GM10266 (cell line): ENCODE measurements around the gene KPNA5.

Experiments used
- DNase-seq: peaks from one replicate; pipeline ENCODE4 v3.0.0; 2012; ENCODE audit errors: extremely low spot score
- CTCF ChIP-seq: IDR thresholded peaks from 2 replicates; pipeline ENCODE4 v1.5.1; 2012; ENCODE audit warnings: mild to moderate bottlenecking, low read depth; ENCODE audit not compliant: control insufficient read depth, insufficient read depth; ENCODE audit errors: missing control alignments

Gene KPNA5

DNA sequence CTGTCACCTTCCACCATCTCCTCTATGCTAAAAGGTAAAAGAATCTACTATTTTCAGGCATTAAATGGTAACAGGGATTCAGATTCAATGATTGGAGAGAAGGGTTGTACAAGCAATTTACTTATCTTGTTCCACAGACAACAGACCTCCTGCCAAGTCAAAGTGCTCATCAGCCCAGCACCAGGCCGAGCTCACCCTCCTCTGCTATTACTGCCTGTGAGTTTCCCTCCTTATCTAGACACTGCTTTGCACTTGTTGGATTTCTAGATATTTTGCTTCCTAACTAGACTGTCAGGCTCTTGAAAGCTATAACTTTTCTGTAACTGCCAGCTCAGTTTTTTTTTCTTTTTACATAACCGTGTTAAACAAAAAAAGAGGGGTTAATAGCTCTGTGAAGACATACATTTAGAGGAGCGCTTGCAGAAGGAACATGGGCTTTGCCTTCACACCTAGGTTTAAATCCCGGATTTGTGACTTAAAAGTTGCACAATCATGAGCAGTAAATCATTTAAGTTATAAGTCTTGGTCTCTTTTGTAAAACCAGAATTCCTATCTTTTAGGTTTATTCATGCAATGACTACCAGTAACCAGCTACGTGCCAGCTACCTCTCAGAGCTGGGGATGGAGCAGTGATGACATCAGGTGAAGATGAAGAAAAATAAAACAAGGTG lies 85.6 kb downstream of the KPNA5 start:
- no peak for DNase-seq
- TF ChIP-seq CTCF, result no peak

DNA sequence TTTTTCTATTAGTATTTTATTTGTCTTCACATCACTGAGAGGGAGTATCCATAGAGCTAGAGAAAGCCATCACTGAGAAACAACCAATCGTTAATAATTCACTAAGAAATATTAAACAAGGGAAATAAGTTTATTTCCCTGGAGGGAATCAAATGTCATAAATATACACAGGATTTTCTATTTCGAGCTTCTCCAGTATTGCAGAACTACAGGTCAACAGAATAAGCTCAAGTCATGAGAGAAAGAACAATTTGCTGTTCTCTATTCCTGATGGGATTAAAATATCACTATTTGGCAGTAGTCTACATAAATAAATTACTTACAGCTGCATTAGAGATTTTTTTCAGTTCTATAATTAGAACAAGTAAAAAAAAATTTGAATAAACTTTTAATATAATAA lies 86.7 kb downstream of the KPNA5 start:
- DNase-seq, result no peak
- TF ChIP-seq CTCF, result no peak

DNA sequence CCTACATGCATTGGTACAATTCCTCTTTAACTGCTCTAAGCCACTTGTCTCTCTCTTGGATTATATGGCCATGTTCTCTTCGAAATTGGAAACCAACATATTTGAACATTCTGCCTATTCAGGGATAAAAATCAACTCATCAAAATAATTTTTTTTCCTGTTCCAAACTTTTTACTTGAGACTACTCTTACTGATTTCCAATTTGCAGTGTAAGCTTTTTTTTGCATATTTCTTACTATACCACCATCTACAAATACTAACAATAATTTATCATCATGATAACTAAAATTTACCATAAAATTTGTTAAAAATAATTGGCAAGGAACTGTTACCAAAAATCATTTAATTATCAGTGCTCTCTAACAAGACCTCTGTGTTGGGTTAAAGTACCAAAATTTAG lies 91.4 kb downstream of the KPNA5 start:
- no peak for DNase-seq

GRCh38 chr6:116773886-116774285 lies 92.9 kb downstream of the KPNA5 start:
- no peak for DNase-seq
- TF ChIP-seq CTCF, result no peak

More for the DNA sequence above, 91.4 kb downstream of the KPNA5 start:
- TF ChIP-seq CTCF, result no peak

- TF ChIP-seq CTCF, result peak; percentile 25
- DNase-seq, result no peak
Observed at GRCh38 chr6:116779573-116780164, 98.7 kb downstream of the KPNA5 start.

- TF ChIP-seq CTCF, result no peak
- DNase-seq, result no peak
Observed at GRCh38 chr6:116783852-116784251, 102.8 kb downstream of the KPNA5 start.
